HEK293 (cell line): ENCODE measurements around the gene HOGA1.
"Not testable (repeated sequence)": the region's sequence is repeated elsewhere in the genome, so short reads cannot be mapped to it uniquely, and the experiment has no call there.

Experiments used
- CTCF ChIP-seq: fragments of 450-650 bp; formaldehyde crosslinking; IDR thresholded peaks from 2 replicates; pipeline ENCODE4 v1.5.1; 2016; ENCODE audit warnings: missing biosample characterization, missing genetic modification characterization
- PBX3 ChIP-seq: sonication (generic); formaldehyde crosslinking; IDR thresholded peaks from 2 replicates; pipeline ENCODE4 v1.8.1; 2022; ENCODE audit warnings: mild to moderate bottlenecking, moderate library complexity, missing genetic modification reagents
- ZFP41 ChIP-seq: fragments of 450-650 bp; formaldehyde crosslinking; IDR thresholded peaks from 2 replicates; pipeline ENCODE4 v1.5.1; 2016; ENCODE audit warnings: missing biosample characterization, missing genetic modification characterization, borderline replicate concordance
- ZNF274 ChIP-seq, 2 experiments: fragments of 200-500 bp in 1 of 2; fragments of 450-650 bp in 1 of 2; sonication (Bioruptor generic) in 1 of 2; formaldehyde crosslinking in 1 of 2; IDR thresholded peaks; 2 replicates each; pipeline versions ENCODE4 v1.5.1 to v1.6.1; 2014 to 2016; ENCODE audit warnings: borderline replicate concordance in 1 of 2, inconsistent platforms in 1 of 2, low read length in 1 of 2, missing biosample characterization in 1 of 2, missing genetic modification characterization in 1 of 2
- ZNF280D ChIP-seq: fragments of 450-650 bp; formaldehyde crosslinking; IDR thresholded peaks from 2 replicates; pipeline ENCODE4 v1.5.1; 2016; ENCODE audit warnings: missing biosample characterization, missing genetic modification characterization

GRCh38 chr10:97562329-97562728 lies 21.9 kb upstream of the HOGA1 start:
- not testable (repeated sequence) for TF ChIP-seq ZNF274 (IDR thresholded peaks at IDR 0.05; ENCODE audit: low read length); ZNF274 (tag by site-specific recombination; IDR thresholded peaks at IDR 0.05; ENCODE audit: borderline replicate concordance); ZNF280D (tag by site-specific recombination); ZFP41; CTCF (tag by site-specific recombination); PBX3 (CRISPR knock-in tag)
